Measurements from ENCODE around the gene DHRSX.

GRCh38 chrX:2404776-2405175 lies 96.0 kb downstream of the DHRSX start:
- TF ChIP-seq EZH2 (IDR thresholded peaks at IDR 0.05) (no peak), POLR2AphosphoS5 (IDR thresholded peaks at IDR 0.05; ENCODE audit: borderline replicate concordance, low read depth, low read length) (no peak), FOXP2 (optimal IDR thresholded peaks at IDR 0.05; ENCODE audit: control extremely low read depth, extremely low read length, insufficient read depth) (no peak)

Measured in SK-N-MC (cell line).